ENCODE measurements around the gene KDM4B.

DNA sequence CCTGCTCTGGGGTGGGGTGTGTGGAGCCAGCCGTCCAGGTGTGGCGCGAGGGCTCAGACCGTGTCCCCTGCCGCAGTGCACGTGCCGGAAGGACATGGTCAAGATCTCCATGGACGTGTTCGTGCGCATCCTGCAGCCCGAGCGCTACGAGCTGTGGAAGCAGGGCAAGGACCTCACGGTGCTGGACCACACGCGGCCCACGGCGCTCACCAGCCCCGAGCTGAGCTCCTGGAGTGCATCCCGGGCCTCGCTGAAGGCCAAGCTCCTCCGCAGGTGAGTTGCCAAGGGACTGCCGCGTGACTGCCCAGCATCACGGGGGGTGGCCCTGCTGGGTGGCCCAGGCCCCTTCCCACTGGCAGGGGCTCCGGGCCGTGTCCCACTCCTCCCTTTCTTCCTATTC is 141.6 kb downstream of the KDM4B start:
- TF ChIP-seq, protein P1, sequence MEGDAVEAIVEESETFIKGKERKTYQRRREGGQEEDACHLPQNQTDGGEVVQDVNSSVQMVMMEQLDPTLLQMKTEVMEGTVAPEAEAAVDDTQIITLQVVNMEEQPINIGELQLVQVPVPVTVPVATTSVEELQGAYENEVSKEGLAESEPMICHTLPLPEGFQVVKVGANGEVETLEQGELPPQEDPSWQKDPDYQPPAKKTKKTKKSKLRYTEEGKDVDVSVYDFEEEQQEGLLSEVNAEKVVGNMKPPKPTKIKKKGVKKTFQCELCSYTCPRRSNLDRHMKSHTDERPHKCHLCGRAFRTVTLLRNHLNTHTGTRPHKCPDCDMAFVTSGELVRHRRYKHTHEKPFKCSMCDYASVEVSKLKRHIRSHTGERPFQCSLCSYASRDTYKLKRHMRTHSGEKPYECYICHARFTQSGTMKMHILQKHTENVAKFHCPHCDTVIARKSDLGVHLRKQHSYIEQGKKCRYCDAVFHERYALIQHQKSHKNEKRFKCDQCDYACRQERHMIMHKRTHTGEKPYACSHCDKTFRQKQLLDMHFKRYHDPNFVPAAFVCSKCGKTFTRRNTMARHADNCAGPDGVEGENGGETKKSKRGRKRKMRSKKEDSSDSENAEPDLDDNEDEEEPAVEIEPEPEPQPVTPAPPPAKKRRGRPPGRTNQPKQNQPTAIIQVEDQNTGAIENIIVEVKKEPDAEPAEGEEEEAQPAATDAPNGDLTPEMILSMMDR (IDR thresholded peaks at IDR 0.05; ENCODE audit: low read depth, low read length, missing input control), result no peak
- no peak for TF ChIP-seq RXRA (IDR thresholded peaks at IDR 0.05)
